H1 (cell line): ENCODE results near the gene CACNB1.

Experiments used
- POLR2AphosphoS5 ChIP-seq: IDR thresholded peaks from 2 replicates; pipeline ENCODE4 v1.6.1; 2011; ENCODE audit warnings: low read depth, low read length
- TEAD4 ChIP-seq: IDR thresholded peaks from 2 replicates; pipeline ENCODE4 v1.6.1; 2012; ENCODE audit warnings: low read depth, low read length, inconsistent platforms, mixed read lengths

GRCh38 chr17:39153599-39154051 lies 43.8 kb downstream of the CACNB1 start:
- peak; percentile 78; the same call in 1 of the 2 replicates for TF ChIP-seq TEAD4
- TF ChIP-seq POLR2AphosphoS5: 0 out of 2 replicates have a peak, but pooled peaks have one; percentile 30
